AG04450 (cell line): Measurements from ENCODE around the gene FAM53B. TPM values are rescaled to one million over a fixed set of nuclear protein-coding genes. Genes with fewer than 3 reads are reported as not detected.

Source experiments
- CTCF ChIA-PET: fragments of 300-600, 350-600 bp; formaldehyde crosslinking; extraction: SDS; loops from one replicate; lab custom pipeline; 2022; ENCODE audit warnings: antibody characterized with exemption, inconsistent platforms; lab: Charles Lee
- POLR2A ChIA-PET: fragments of 350-600 bp; formaldehyde crosslinking; extraction: SDS; loops from one replicate; lab custom pipeline; 2021; ENCODE audit warnings: antibody characterized with exemption, inconsistent platforms; lab: Yijun Ruan, JAX
- DNase-seq: peaks from one replicate; pipeline ENCODE4 v3.0.0-alpha.2; 2011; ENCODE audit warnings: low read depth, low spot score
- H3K27ac ChIP-seq: one replicate; pipeline ENCODE4 v1.5.1; 2012; ENCODE audit warnings: low read depth, low read length, control low read depth
- H3K27me3 ChIP-seq: one replicate; pipeline ENCODE4 v1.6.0; 2012; ENCODE audit warnings: low read length; ENCODE audit not compliant: control insufficient read depth, insufficient read depth
- H3K4me3 ChIP-seq: 2 replicates; pipeline ENCODE4 v1.5.1; 2011; ENCODE audit warnings: mild to moderate bottlenecking, low read depth, low read length, control low read depth
- H3K9me3 ChIP-seq: 2 replicates; pipeline ENCODE4 v1.5.1; 2012; ENCODE audit warnings: low read length; ENCODE audit not compliant: control insufficient read depth, insufficient read depth
- CTCF ChIP-seq: IDR thresholded peaks from 2 replicates; pipeline ENCODE4 v1.5.1; 2011; ENCODE audit warnings: low read depth, low read length, control low read depth, inconsistent platforms
- polyA plus RNA-seq: library from polyadenylated mRNA; depleted of rRNA; stranded (reverse); fragments of >200 nt; gene quantifications from 2 replicates; pipeline ENCODE4 v1.2.3, GENCODE V29; 2011

The FAM53B gene
- polyA plus RNA-seq, 1 experiment: 4.1 TPM

- ChIA-PET CTCF (interaction anchor here (0.5 to 1.0 kb wide), 2 partner anchors 50 to 206 kb away, joined by 3 read pairs; no protein-coding TSS in a partner anchor), POLR2A (no interaction called here)
- peak overlapping the region; percentile 65 for H3K27ac ChIP-seq
- 0 out of 2 replicates have a peak overlapping the region, but pooled peaks have one; percentile 7 for H3K4me3 ChIP-seq
- peak; percentile 56 for DNase-seq
- H3K27me3 ChIP-seq: no peaks in the 10 kb centered on the region
- H3K9me3 ChIP-seq: no peaks in the 10 kb centered on the region
- TF ChIP-seq CTCF: no peak
Observed at GRCh38 chr10:124736491-124737136, 7.6 kb downstream of the FAM53B start.

GRCh38 chr10:124735491-124736286, 8.5 kb downstream of the FAM53B start:
- H3K27ac ChIP-seq: peak overlapping the region; percentile 65
- POLR2A ChIA-PET: no interaction called here
- TF ChIP-seq CTCF: no peak

GRCh38 chr10:124734311-124735166, 9.6 kb downstream of the FAM53B start:
- ChIA-PET CTCF (no interaction called here), POLR2A (no interaction called here)
- Histone ChIP-seq H3K4me3 (no peak overlapping the region), H3K27ac (no peak overlapping the region), H3K27me3 (no peaks in the 10 kb centered on the region), H3K9me3 (no peaks in the 10 kb centered on the region)
- DNase-seq: no peak
- TF ChIP-seq CTCF: no peak

More at GRCh38 chr10:124735491-124736286, 8.5 kb downstream of the FAM53B start:
- H3K9me3 ChIP-seq: no peaks in the 10 kb centered on the region
- no peak for DNase-seq
- CTCF ChIA-PET: interaction anchor here (0.5 to 1.0 kb wide), 3 partner anchors 51 to 378 kb away, joined by 3 read pairs; no protein-coding TSS in a partner anchor
- H3K27me3 ChIP-seq: no peaks in the 10 kb centered on the region
- H3K4me3 ChIP-seq: no peak overlapping the region

GRCh38 chr10:124733571-124734245, 10.5 kb downstream of the FAM53B start:
- Histone ChIP-seq H3K4me3 (no peak overlapping the region), H3K9me3 (no peaks in the 10 kb centered on the region), H3K27me3 (no peaks in the 10 kb centered on the region), H3K27ac (peak overlapping the region; percentile 65)
- no peak for DNase-seq
- TF ChIP-seq CTCF: no peak
- POLR2A ChIA-PET: no interaction called here
- CTCF ChIA-PET: interaction anchor here (4.3 kb wide), 1 partner anchor 8 kb away, joined by 31 read pairs; no protein-coding TSS in a partner anchor
